Gastroesophageal sphincter (tissue), 3 donors: ENCODE data around the gene TSPAN5.

Experiments used
- CTCF ChIP-seq, 4 experiments: fragments of 200-600 bp in 2 of 4; fragments of 450-650 bp in 2 of 4; sonication (generic) in 1 of 4; IDR thresholded peaks; one replicate each; pipeline ENCODE4 v1.5.1; 2017 to 2019; ENCODE audit warnings: antibody characterized with exemption in 4 of 4, mild to moderate bottlenecking in 2 of 4, moderate library complexity in 2 of 4
- EP300 ChIP-seq: sonication (generic); formaldehyde crosslinking; IDR thresholded peaks from one replicate; pipeline ENCODE4 v1.6.1; 2017; ENCODE audit warnings: antibody characterized with exemption, mild to moderate bottlenecking
- POLR2A ChIP-seq, 2 donors: fragments of 450-650 bp; IDR thresholded peaks; one replicate each; pipeline ENCODE4 v1.6.1; 2017; ENCODE audit warnings: antibody characterized with exemption in 2 of 2, mild to moderate bottlenecking in 2 of 2, moderate library complexity in 1 of 2

- TF ChIP-seq CTCF (IDR thresholded peaks at IDR 0.05) (no peak), POLR2A (IDR thresholded peaks at IDR 0.05) (no peak), EP300 (no peak)
Measured at GRCh38 chr4:98659106-98659592, 738 bp upstream of the TSPAN5 start.
